WTC11 (cell line): ENCODE measurements around the gene UROC1. TPM values are rescaled to one million over a fixed set of nuclear protein-coding genes. Genes with fewer than 3 reads are reported as not detected.

ENCODE experiments used
- ATAC-seq: fragments of 200-7000 bp; cut with Tn5 transposase; 2 replicates; pipeline ENCODE4 v1.10.0; 2021; ENCODE audit warnings: mild to moderate bottlenecking, moderate library complexity
- CTCF ChIA-PET: fragments of 300-600 bp; sonication (Branson Sonifier 250); formaldehyde crosslinking; loops from one replicate; lab custom pipeline; 2021; ENCODE audit warnings: antibody characterized with exemption; lab: Charles Lee
- POLR2A ChIA-PET: fragments of 350-600 bp; sonication (Branson Sonifier 250); formaldehyde crosslinking; loops from one replicate; lab custom pipeline; 2021; ENCODE audit warnings: antibody characterized with exemption; lab: Charles Lee
- DNase-seq: peaks from one replicate; pipeline ENCODE4 v3.0.0; 2021; ENCODE audit warnings: low spot score
- H3K27ac Mint-ChIP-seq: 2 replicates; pipeline ENCODE4 v1.8.0; 2021; ENCODE audit warnings: mixed read lengths
- H3K27me3 Mint-ChIP-seq: 2 replicates; pipeline ENCODE4 v1.8.0; 2021; ENCODE audit warnings: low read depth, mild to moderate bottlenecking, moderate library complexity, mixed read lengths
- H3K36me3 Mint-ChIP-seq: 2 replicates; pipeline ENCODE4 v1.8.0; 2021; ENCODE audit warnings: mixed read lengths
- H3K4me1 Mint-ChIP-seq: 2 replicates; pipeline ENCODE4 v1.8.0; 2022; ENCODE audit warnings: mixed read lengths
- H3K4me3 Mint-ChIP-seq: 2 replicates; pipeline ENCODE4 v1.8.0; 2021; ENCODE audit warnings: mild to moderate bottlenecking, moderate library complexity, mixed read lengths
- H3K9me3 Mint-ChIP-seq: 2 replicates; pipeline ENCODE4 v1.8.0; 2021; ENCODE audit warnings: mixed read lengths
- CREM ChIP-seq: sonication (generic); formaldehyde crosslinking; IDR thresholded peaks from 2 replicates; pipeline ENCODE4 v1.8.1; 2022; ENCODE audit warnings: mild to moderate bottlenecking, missing genetic modification reagents, moderate library complexity
- CTCF ChIP-seq: fragments of 200-600 bp; IDR thresholded peaks from 2 replicates; pipeline ENCODE4 v1.8.0; 2022; ENCODE audit warnings: antibody characterized with exemption
- ESRRA ChIP-seq: sonication (generic); formaldehyde crosslinking; IDR thresholded peaks from 2 replicates; pipeline ENCODE4 v1.8.1; 2022; ENCODE audit warnings: mild to moderate bottlenecking, missing genetic modification reagents, borderline replicate concordance
- FOXP1 ChIP-seq: sonication (generic); formaldehyde crosslinking; IDR thresholded peaks from 2 replicates; pipeline ENCODE4 v1.8.0; 2022; ENCODE audit warnings: missing genetic modification reagents, mild to moderate bottlenecking, moderate library complexity, borderline replicate concordance
- HMGXB4 ChIP-seq: sonication (generic); formaldehyde crosslinking; IDR thresholded peaks from 2 replicates; pipeline ENCODE4 v1.8.1; 2023; ENCODE audit warnings: mild to moderate bottlenecking, moderate library complexity, missing genetic modification reagents
- IRF2 ChIP-seq: sonication (generic); formaldehyde crosslinking; IDR thresholded peaks from 2 replicates; pipeline ENCODE4 v1.8.0; 2022; ENCODE audit warnings: low read depth, missing genetic modification reagents, borderline replicate concordance
- JAZF1 ChIP-seq: fragments of 250-450 bp; sonication (Bioruptor Pico); IDR thresholded peaks from 2 replicates; pipeline ENCODE4 v1.9.0; 2021; ENCODE audit warnings: moderate library complexity, mild to moderate bottlenecking, inconsistent platforms
- NR2C2 ChIP-seq: sonication (generic); formaldehyde crosslinking; IDR thresholded peaks from 2 replicates; pipeline ENCODE4 v1.8.0; 2022; ENCODE audit warnings: mild to moderate bottlenecking, missing genetic modification reagents
- PRRX2 ChIP-seq: fragments of 250-450 bp; sonication (Bioruptor Pico); IDR thresholded peaks from 2 replicates; pipeline ENCODE4 v1.8.0; 2021; ENCODE audit warnings: mild to moderate bottlenecking
- SOX15 ChIP-seq: fragments of 250-450 bp; sonication (Bioruptor Pico); IDR thresholded peaks from 2 replicates; pipeline ENCODE4 v1.9.0; 2021; ENCODE audit warnings: mild to moderate bottlenecking
- SP1 ChIP-seq: sonication (generic); formaldehyde crosslinking; conservative IDR thresholded peaks from 2 replicates; pipeline ENCODE4 v1.8.1; 2022; ENCODE audit warnings: missing genetic modification reagents
- STAT6 ChIP-seq: sonication (generic); formaldehyde crosslinking; conservative IDR thresholded peaks from 2 replicates; pipeline ENCODE4 v1.8.1; 2023; ENCODE audit warnings: mild to moderate bottlenecking, low read depth, missing genetic modification reagents, moderate library complexity
- ZBTB43 ChIP-seq: sonication (generic); formaldehyde crosslinking; IDR thresholded peaks from 2 replicates; pipeline ENCODE4 v1.8.1; 2023; ENCODE audit warnings: mild to moderate bottlenecking, missing genetic modification reagents
- ZNF121 ChIP-seq: sonication (generic); formaldehyde crosslinking; IDR thresholded peaks from 2 replicates; pipeline ENCODE4 v1.8.0; 2023; ENCODE audit warnings: missing genetic modification reagents
- ZNF281 ChIP-seq: sonication (generic); formaldehyde crosslinking; IDR thresholded peaks from 2 replicates; pipeline ENCODE4 v1.8.0; 2023; ENCODE audit warnings: mild to moderate bottlenecking, missing genetic modification reagents
- total RNA-seq: library from RNA; stranded (reverse); gene quantifications from 3 replicates; pipeline ENCODE4 v1.2.3, GENCODE V29; 2021
- TF ChIP-seq, protein P1 (sequence below): fragments of 250-450 bp; sonication (Bioruptor Pico); conservative IDR thresholded peaks from 2 replicates; pipeline ENCODE4 v1.9.0; 2021; ENCODE audit warnings: mild to moderate bottlenecking
- TF ChIP-seq, protein P2 (sequence below): sonication (generic); formaldehyde crosslinking; IDR thresholded peaks from 2 replicates; pipeline ENCODE4 v1.8.1; 2023; ENCODE audit warnings: mild to moderate bottlenecking, missing genetic modification reagents, moderate library complexity

Gene UROC1
- total RNA-seq, 1 experiment from 2014 or later, result not detected

DNA sequence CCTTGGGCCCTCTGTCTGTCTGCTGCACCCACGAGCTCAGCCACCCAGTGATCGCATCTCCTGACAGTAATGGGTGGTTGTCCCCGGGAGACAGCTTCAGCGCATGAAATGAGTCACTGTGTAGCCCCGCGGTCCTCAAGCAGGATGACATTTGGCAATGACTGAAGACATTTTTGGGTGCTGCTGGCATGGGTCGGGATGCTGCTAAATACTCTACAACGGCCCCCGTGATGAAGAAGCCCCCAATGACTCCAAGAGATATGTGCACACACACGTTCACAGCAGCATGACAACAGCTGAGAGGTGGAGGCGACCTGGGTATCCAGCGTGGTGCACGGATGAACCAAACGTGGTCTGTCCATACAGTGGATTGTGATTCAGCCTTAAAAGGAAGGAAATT, 24.5 kb downstream of the UROC1 start (continued):
- TF ChIP-seq, protein P1, sequence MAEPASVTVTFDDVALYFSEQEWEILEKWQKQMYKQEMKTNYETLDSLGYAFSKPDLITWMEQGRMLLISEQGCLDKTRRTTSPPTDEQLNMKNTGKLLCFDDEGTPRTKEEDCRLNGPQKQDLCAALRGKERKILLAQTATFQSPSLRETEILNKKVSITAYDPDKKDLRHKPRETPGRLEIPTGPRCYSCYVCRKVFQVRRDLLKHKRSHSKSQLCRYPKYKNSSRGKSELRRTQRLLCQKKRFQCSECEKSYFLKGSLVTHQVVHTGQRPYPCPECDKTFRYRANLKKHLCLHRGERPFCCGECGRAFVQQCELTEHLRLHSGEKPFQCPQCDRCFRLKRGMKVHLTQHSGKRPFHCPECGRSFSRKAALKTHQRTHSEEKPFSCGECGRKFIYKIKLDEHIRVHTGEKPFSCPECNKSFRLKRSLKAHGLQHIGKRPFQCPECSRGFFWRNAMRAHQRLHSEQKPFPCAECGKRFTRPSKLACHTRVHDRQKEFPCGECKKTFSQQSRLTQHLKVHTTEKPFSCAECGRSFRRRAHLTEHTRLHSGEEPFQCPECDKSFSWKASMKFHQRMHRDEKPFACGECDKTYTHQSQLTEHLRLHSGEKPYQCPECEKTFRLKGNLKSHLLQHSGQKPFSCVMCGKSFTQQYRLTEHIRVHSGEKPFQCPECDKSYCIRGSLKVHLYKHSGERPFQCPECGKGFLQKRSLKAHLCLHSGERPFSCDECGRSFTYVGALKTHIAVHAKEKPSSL (CRISPR knock-in tag), result no peak
- TF ChIP-seq IRF2 (CRISPR knock-in tag), result no peak
- no peak for TF ChIP-seq ESRRA
- no peak for TF ChIP-seq ZBTB43 (CRISPR knock-in tag)
- no peak for TF ChIP-seq ZNF121 (CRISPR knock-in tag)
- TF ChIP-seq SOX15 (CRISPR knock-in tag), result no peak
- TF ChIP-seq JAZF1, result no peak
- TF ChIP-seq HMGXB4 (CRISPR knock-in tag), result no peak
- TF ChIP-seq, all 79 proteins: peak for 0

- no peaks in the 10 kb centered on the region for H3K36me3 Mint-ChIP-seq
- ChIA-PET POLR2A (no interaction called here), CTCF (interaction anchor here (1.9 to 2.2 kb wide), 2 partner anchors 15 to 32 kb away, joined by 12 read pairs; partner anchors contain the start of genes CHST13 and ZXDC)
- peaks cover 18% of the 10 kb centered on the region for H3K4me1 Mint-ChIP-seq
- H3K27me3 Mint-ChIP-seq, result no peaks in the 10 kb centered on the region
- no peak for TF ChIP-seq FOXP1 (CRISPR knock-in tag)
- DNase-seq (no peak), ATAC-seq (no peak)
- no peak overlapping the region for H3K4me3 Mint-ChIP-seq
- no peaks in the 10 kb centered on the region for H3K9me3 Mint-ChIP-seq
- H3K27ac Mint-ChIP-seq, result no peak overlapping the region
These were observed 26.2 kb downstream of the UROC1 start for GRCh38 chr3:126491221-126492013.

DNA sequence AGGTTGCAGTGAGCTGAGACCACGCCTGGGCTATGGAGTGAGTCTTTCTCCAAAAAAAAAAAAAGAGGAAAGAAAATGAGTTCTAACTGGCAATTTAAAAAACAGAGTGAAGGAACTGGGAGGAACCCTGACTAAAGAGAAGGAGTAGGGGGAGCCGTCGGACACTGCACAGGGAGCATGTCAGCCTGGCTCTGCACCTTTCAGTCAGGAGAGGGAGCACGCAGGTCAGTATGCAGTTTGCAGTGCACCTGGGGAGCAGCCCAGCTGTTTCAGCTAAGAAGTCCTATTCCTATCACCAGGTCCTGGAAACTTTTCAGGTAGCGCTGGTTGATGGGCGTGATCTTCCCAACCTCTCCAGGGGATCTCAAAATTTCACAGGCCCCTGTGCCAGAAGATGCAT, 27.0 kb downstream of the UROC1 start:
- H3K4me1 Mint-ChIP-seq, result peaks cover 24% of the 10 kb centered on the region
- ATAC-seq (peak; percentile 75), DNase-seq (peak; percentile 45)
- H3K27me3 Mint-ChIP-seq, result no peaks in the 10 kb centered on the region; the same call in 1 of the 2 replicates
- H3K27ac Mint-ChIP-seq, result no peak overlapping the region; the same call in 1 of the 2 replicates
- CTCF ChIA-PET, result interaction anchor here (0.7 to 2.2 kb wide), 6 partner anchors 14 to 358 kb away, joined by 3 to 12 read pairs (median 5); partner anchors contain the start of genes CHST13 and ZXDC
- H3K9me3 Mint-ChIP-seq, result no peaks in the 10 kb centered on the region
- H3K36me3 Mint-ChIP-seq, result no peaks in the 10 kb centered on the region
- POLR2A ChIA-PET, result no interaction called here
- H3K4me3 Mint-ChIP-seq, result no peak overlapping the region
- TF ChIP-seq IRF2 (CRISPR knock-in tag) (no peak), STAT6 (CRISPR knock-in tag) (no peak), PRRX2 (no peak), SP1 (CRISPR knock-in tag) (no peak), CTCF (no peak), ZNF281 (CRISPR knock-in tag) (no peak), CREM (CRISPR knock-in tag) (no peak), NR2C2 (CRISPR knock-in tag) (no peak)
- TF ChIP-seq, protein P2, sequence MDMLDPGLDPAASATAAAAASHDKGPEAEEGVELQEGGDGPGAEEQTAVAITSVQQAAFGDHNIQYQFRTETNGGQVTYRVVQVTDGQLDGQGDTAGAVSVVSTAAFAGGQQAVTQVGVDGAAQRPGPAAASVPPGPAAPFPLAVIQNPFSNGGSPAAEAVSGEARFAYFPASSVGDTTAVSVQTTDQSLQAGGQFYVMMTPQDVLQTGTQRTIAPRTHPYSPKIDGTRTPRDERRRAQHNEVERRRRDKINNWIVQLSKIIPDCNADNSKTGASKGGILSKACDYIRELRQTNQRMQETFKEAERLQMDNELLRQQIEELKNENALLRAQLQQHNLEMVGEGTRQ (CRISPR knock-in tag), result no peak
